IPS-20b (cell line): ENCODE data around the gene NAA10.
"Not testable (repeated sequence)": the region's sequence is repeated elsewhere in the genome, so short reads cannot be mapped to it uniquely, and the experiment has no call there.

Source experiments
- H3K27ac ChIP-seq: one replicate; pipeline ENCODE4 v1.5.1; 2013; ENCODE audit warnings: low read length
- H3K27me3 ChIP-seq: 2 replicates; pipeline ENCODE4 v1.6.1; 2013; ENCODE audit warnings: mild to moderate bottlenecking, low read length, inconsistent platforms; ENCODE audit not compliant: insufficient read depth
- H3K36me3 ChIP-seq: 2 replicates; pipeline ENCODE4 v1.6.1; 2013; ENCODE audit warnings: low read depth, mild to moderate bottlenecking, inconsistent platforms, low read length, moderate library complexity; ENCODE audit not compliant: insufficient read depth
- H3K4me1 ChIP-seq: 2 replicates; pipeline ENCODE4 v1.6.1; 2013; ENCODE audit warnings: mild to moderate bottlenecking, control low read depth, inconsistent platforms, low read length, moderate library complexity; ENCODE audit not compliant: insufficient read depth
- H3K4me3 ChIP-seq: 2 replicates; pipeline ENCODE4 v1.5.1; 2013; ENCODE audit warnings: mild to moderate bottlenecking, low read length, inconsistent platforms
- H3K9ac ChIP-seq: 2 replicates; pipeline ENCODE4 v1.6.1; 2013; ENCODE audit warnings: low read depth, mild to moderate bottlenecking, inconsistent platforms, low read length, moderate library complexity
- H3K9me3 ChIP-seq: 2 replicates; pipeline ENCODE4 v1.6.1; 2013; ENCODE audit warnings: mild to moderate bottlenecking, low read depth, low read length, inconsistent platforms; ENCODE audit not compliant: insufficient read depth

The NAA10 gene

GRCh38 chrX:153934762-153935325 is at the start of gene NAA10:
Gene NAA10 (minus strand): TSS chrX:153935037. CDS start chrX:153934904, 133 bp downstream.
- Histone ChIP-seq H3K36me3 (peaks cover 7% of the 10 kb centered on the region), H3K4me1 (peaks cover 2% of the 10 kb centered on the region; the same call in 1 of the 2 replicates), H3K27ac (no peak within 1 kb of the TSS), H3K9me3 (no peaks in the 10 kb centered on the region), H3K27me3 (no peaks in the 10 kb centered on the region), H3K9ac (peak within 1 kb of the TSS; percentile 73; the same call in 1 of the 2 replicates), H3K4me3 (peak within 1 kb of the TSS; percentile 71)

GRCh38 chrX:153983321-153983801 is 48.5 kb upstream of the NAA10 start:
- Histone ChIP-seq H3K36me3 (no peaks in the 10 kb centered on the region), H3K4me1 (no peaks in the 10 kb centered on the region), H3K4me3 (no peak overlapping the region), H3K9me3 (no peaks in the 10 kb centered on the region), H3K9ac (no peak overlapping the region), H3K27ac (no peak overlapping the region), H3K27me3 (no peaks in the 10 kb centered on the region)

- H3K36me3 ChIP-seq = no peaks in the 10 kb centered on the region
- no peak overlapping the region for H3K27ac ChIP-seq
- H3K4me3 ChIP-seq = no peak overlapping the region
- H3K4me1 ChIP-seq = no peaks in the 10 kb centered on the region
- H3K9me3 ChIP-seq = no peaks in the 10 kb centered on the region
- H3K27me3 ChIP-seq = no peaks in the 10 kb centered on the region
- no peak overlapping the region for H3K9ac ChIP-seq
Measured at GRCh38 chrX:153981771-153982533, 47.1 kb upstream of the NAA10 start.

- H3K9ac ChIP-seq = no peak overlapping the region
- H3K27ac ChIP-seq = no peak overlapping the region
- no peaks in the 10 kb centered on the region for H3K9me3 ChIP-seq
Measured at GRCh38 chrX:153981231-153981630, 46.4 kb upstream of the NAA10 start.

GRCh38 chrX:153980394-153980793 is 45.6 kb upstream of the NAA10 start:
- H3K9ac ChIP-seq, H3K27me3 ChIP-seq, H3K36me3 ChIP-seq, H3K4me3 ChIP-seq, H3K9me3 ChIP-seq, H3K27ac ChIP-seq, H3K4me1 ChIP-seq: not testable (repeated sequence)

More at GRCh38 chrX:153981231-153981630, 46.4 kb upstream of the NAA10 start:
- Histone ChIP-seq H3K4me3 (no peak overlapping the region), H3K27me3 (no peaks in the 10 kb centered on the region), H3K36me3 (no peaks in the 10 kb centered on the region), H3K4me1 (no peaks in the 10 kb centered on the region)

GRCh38 chrX:153974726-153975286 is 40.0 kb upstream of the NAA10 start:
- H3K4me3 ChIP-seq = no peak overlapping the region
- no peaks in the 10 kb centered on the region for H3K9me3 ChIP-seq
- H3K9ac ChIP-seq = no peak overlapping the region
- H3K36me3 ChIP-seq = no peaks in the 10 kb centered on the region
- H3K27me3 ChIP-seq = no peaks in the 10 kb centered on the region
- no peak overlapping the region for H3K27ac ChIP-seq
- H3K4me1 ChIP-seq = no peaks in the 10 kb centered on the region

GRCh38 chrX:153974003-153974725 is 39.3 kb upstream of the NAA10 start:
- Histone ChIP-seq H3K4me3 (no peak overlapping the region; the same call in 1 of the 2 replicates), H3K27me3 (no peaks in the 10 kb centered on the region), H3K9ac (peak overlapping the region; percentile 98; the same call in 1 of the 2 replicates), H3K4me1 (no peaks in the 10 kb centered on the region), H3K36me3 (no peaks in the 10 kb centered on the region), H3K27ac (no peak overlapping the region), H3K9me3 (no peaks in the 10 kb centered on the region)

GRCh38 chrX:153973127-153974002 is 38.5 kb upstream of the NAA10 start:
- peak overlapping the region; percentile 98 for H3K9ac ChIP-seq
- H3K4me1 ChIP-seq = peaks cover 4% of the 10 kb centered on the region; the same call in 1 of the 2 replicates
- peak overlapping the region; percentile 82 for H3K4me3 ChIP-seq
- H3K9me3 ChIP-seq = no peaks in the 10 kb centered on the region
- no peaks in the 10 kb centered on the region for H3K27me3 ChIP-seq
- peaks cover 2% of the 10 kb centered on the region; the same call in 1 of the 2 replicates for H3K36me3 ChIP-seq
- H3K27ac ChIP-seq = peak overlapping the region; percentile 82

GRCh38 chrX:153972368-153973126 is 37.7 kb upstream of the NAA10 start, which contains the start of gene TMEM187:
Gene TMEM187 (plus strand): TSS chrX:153972754. CDS start chrX:153982063, 9,309 bp downstream.
- H3K4me1 ChIP-seq = peaks cover 12% of the 10 kb centered on the region; the same call in 1 of the 2 replicates

More at GRCh38 chrX:153972368-153973126, 37.7 kb upstream of the NAA10 start, which contains the start of gene TMEM187:
- peak within 1 kb of the TSS; percentile 94 for H3K4me3 ChIP-seq
- peak within 1 kb of the TSS; percentile 100 for H3K9ac ChIP-seq
- peaks cover 7% of the 10 kb centered on the region; the same call in 1 of the 2 replicates for H3K36me3 ChIP-seq
- no peaks in the 10 kb centered on the region for H3K27me3 ChIP-seq
- peak within 1 kb of the TSS; percentile 99 for H3K27ac ChIP-seq
- H3K9me3 ChIP-seq = no peaks in the 10 kb centered on the region
